Kidney (tissue), 14 donors: ENCODE measurements around the gene TAF3. TPM values are rescaled to one million over a fixed set of nuclear protein-coding genes. Genes with fewer than 3 reads are reported as not detected.

ENCODE experiments used
- DNase-seq, 5 donors: peaks; one replicate each; pipeline ENCODE4 v3.0.0-alpha.2; 2013 to 2020
- FAIRE-seq: peaks from 2 replicates; lab custom pipeline; 2012; peaks lifted over from hg19 to GRCh38; lab: Jason Lieb, UNC
- H3K27ac ChIP-seq, 2 donors: one replicate each; pipeline ENCODE4 v1.7.0; 2013; ENCODE audit warnings: low read depth in 2 of 2, low read length in 2 of 2, inconsistent platforms in 1 of 2
- H3K27me3 ChIP-seq: one replicate; pipeline ENCODE4 v1.7.1; 2013; ENCODE audit warnings: low read length, inconsistent platforms; ENCODE audit not compliant: control insufficient read depth, insufficient read depth
- H3K36me3 ChIP-seq, 3 donors: one replicate each; pipeline versions ENCODE4 v1.7.0 to v1.7.1; 2013; ENCODE audit warnings: low read length in 3 of 3, control low read depth in 1 of 3, inconsistent platforms in 1 of 3; ENCODE audit not compliant: insufficient read depth in 3 of 3, control insufficient read depth in 2 of 3
- H3K4me1 ChIP-seq, 3 donors: one replicate each; pipeline versions ENCODE4 v1.7.0 to v1.7.1; 2013; ENCODE audit warnings: low read length in 3 of 3, inconsistent platforms in 1 of 3, low read depth in 1 of 3; ENCODE audit not compliant: control insufficient read depth in 2 of 3, insufficient read depth in 2 of 3
- H3K4me3 ChIP-seq, 3 donors: one replicate each; pipeline versions ENCODE4 v1.7.0 to v1.8.1; 2013; ENCODE audit warnings: low read length in 3 of 3, control low read depth in 1 of 3, inconsistent platforms in 1 of 3
- H3K9ac ChIP-seq, 3 donors: one replicate each; pipeline versions ENCODE4 v1.7.0 to v1.7.1; 2013; ENCODE audit warnings: low read length in 3 of 3, control low read depth in 1 of 3, inconsistent platforms in 1 of 3
- H3K9me3 ChIP-seq, 3 donors: one replicate each; pipeline versions ENCODE4 v1.7.0 to v1.7.1; 2013; ENCODE audit warnings: low read length in 3 of 3, control low read depth in 1 of 3, inconsistent platforms in 1 of 3; ENCODE audit not compliant: control insufficient read depth in 2 of 3, insufficient read depth in 1 of 3
- intact Hi-C: fragments of 100-400 bp; cut with DNase I; formaldehyde crosslinking; loops from one replicate; pipeline ENCODE4 v1.11.1; 2022
- polyA plus RNA-seq: library from polyadenylated mRNA; stranded (reverse); fragments of 350-450 nt; fragmentation: Illumina TruSeq; extraction: RNeasy Lipid Tissue Mini Kit (QIAGEN cat#74804); gene quantifications from one replicate; pipeline ENCODE4 v1.2.3, GENCODE V29; 2014; ENCODE audit warnings: low read depth, low replicate concordance; ENCODE audit not compliant: insufficient read depth
- total RNA-seq: library from RNA; stranded (reverse); fragmentation: NEBNext Ultra II Directional; extraction: Animal tissue kit (Norgen Biotek cat#: 25700); gene quantifications from one replicate; pipeline ENCODE4 v1.2.1, GENCODE V29; 2021
- TF ChIP-seq, protein P1 (sequence below): IDR thresholded peaks from 3 replicates; pipeline ENCODE4 v1.5.1; 2012; ENCODE audit warnings: mild to moderate bottlenecking, moderate library complexity, borderline replicate concordance; ENCODE audit not compliant: insufficient read depth; ENCODE audit errors: extremely low read depth
- donor health status: control.
- donor health status: control.
- donor health status: control.
- donor health status: control.
- donor health status: control.
- donor health status: DM: yes; HTN: yes; CAD: no.
- donor health status: Normal renal cell carcinoma (clear cell type).

Gene TAF3
- total and polyA plus RNA-seq, 2 donors from 2014 or later = 4.0 to 8.7 TPM

DNA sequence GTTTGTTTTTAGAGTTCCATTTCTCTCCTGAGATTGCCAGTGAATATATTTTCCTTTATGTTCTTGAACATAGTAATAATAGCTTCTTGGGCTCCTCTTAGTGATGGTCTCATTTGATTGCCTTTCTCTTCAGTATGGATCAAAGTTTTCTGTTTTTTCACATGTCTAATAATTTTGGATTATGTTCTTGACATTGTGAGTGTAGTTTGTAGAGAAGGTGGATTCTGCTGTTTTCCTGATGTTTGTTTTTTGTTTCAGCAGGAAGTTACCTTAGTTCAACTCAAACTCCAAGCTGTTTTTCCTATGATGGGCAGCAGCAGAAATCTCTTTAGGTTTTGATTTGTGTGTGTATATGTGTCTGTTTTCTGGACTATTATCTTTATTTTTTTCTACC is 43.8 kb downstream of the TAF3 start:
- no peak overlapping the region for H3K4me3 ChIP-seq
- intact Hi-C loops = no loop called here
- H3K4me1 ChIP-seq = peaks cover 0 to 5% (median 0%) of the 10 kb centered on the region in 3 donors
- DNase-seq = no peak
- no peak overlapping the region for H3K27ac ChIP-seq
- no peak for FAIRE-seq
- H3K36me3 ChIP-seq = no peaks in the 10 kb centered on the region
- H3K27me3 ChIP-seq = no peaks in the 10 kb centered on the region
- H3K9me3 ChIP-seq = peaks cover 0 to 16% (median 6%) of the 10 kb centered on the region in 3 donors
- no peak overlapping the region for H3K9ac ChIP-seq
- TF ChIP-seq, protein P1, sequence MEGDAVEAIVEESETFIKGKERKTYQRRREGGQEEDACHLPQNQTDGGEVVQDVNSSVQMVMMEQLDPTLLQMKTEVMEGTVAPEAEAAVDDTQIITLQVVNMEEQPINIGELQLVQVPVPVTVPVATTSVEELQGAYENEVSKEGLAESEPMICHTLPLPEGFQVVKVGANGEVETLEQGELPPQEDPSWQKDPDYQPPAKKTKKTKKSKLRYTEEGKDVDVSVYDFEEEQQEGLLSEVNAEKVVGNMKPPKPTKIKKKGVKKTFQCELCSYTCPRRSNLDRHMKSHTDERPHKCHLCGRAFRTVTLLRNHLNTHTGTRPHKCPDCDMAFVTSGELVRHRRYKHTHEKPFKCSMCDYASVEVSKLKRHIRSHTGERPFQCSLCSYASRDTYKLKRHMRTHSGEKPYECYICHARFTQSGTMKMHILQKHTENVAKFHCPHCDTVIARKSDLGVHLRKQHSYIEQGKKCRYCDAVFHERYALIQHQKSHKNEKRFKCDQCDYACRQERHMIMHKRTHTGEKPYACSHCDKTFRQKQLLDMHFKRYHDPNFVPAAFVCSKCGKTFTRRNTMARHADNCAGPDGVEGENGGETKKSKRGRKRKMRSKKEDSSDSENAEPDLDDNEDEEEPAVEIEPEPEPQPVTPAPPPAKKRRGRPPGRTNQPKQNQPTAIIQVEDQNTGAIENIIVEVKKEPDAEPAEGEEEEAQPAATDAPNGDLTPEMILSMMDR = no peak

DNA sequence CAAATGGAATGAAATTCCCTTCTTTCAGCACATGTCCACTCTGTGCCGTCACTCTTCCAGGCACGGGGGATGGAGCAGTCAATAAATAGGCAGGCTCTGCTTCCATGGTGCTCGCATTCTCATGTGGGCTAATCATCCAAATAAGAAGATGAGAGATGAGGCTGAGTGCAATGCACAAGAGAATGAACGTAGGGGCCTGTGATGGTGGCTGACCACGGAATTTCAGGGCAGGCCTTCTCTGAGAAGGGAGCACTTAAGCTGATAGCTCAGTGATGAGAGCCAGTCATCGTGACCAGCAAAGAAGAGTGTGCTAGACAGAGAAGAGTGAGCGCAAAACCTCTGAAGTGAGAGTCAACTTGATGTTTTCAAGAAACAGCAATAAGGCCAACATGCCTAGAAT is 47.9 kb downstream of the TAF3 start:
- TF ChIP-seq, protein P1 = no peak
- DNase-seq = no peak
- no peak overlapping the region for H3K4me3 ChIP-seq
- peaks cover 0 to 16% (median 6%) of the 10 kb centered on the region in 3 donors for H3K9me3 ChIP-seq
- no peak for FAIRE-seq
- no peaks in the 10 kb centered on the region for H3K4me1 ChIP-seq
- no peaks in the 10 kb centered on the region for H3K36me3 ChIP-seq
- H3K27me3 ChIP-seq = no peaks in the 10 kb centered on the region
- no peak overlapping the region for H3K9ac ChIP-seq
- H3K27ac ChIP-seq = no peak overlapping the region
- intact Hi-C loops = no loop called here

DNA sequence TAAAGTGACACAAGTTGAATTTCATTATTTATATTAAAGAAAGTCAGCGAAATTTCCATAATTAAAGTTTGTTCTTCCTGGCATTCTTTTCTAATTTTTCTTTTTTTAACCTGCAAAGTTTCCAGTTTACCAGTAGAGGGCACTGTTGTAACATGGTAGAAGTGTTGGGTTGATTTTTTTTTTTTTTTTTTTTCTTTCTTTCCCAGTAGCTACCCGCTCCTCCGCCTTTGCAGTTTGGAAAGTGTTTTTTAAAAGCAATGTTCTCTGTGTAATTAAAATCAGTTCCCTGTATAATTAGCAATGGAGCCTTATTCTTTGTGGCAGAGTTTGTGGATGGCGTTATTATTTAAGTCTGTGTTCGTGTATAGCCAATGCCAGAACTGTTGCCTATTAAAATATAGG is 53.7 kb downstream of the TAF3 start:
- Histone ChIP-seq H3K4me1 (no peaks in the 10 kb centered on the region), H3K4me3 (peak overlapping the region; percentile 44 to 48 (median 44)), H3K27ac (no peak overlapping the region), H3K36me3 (no peaks in the 10 kb centered on the region), H3K9me3 (no peaks in the 10 kb centered on the region), H3K27me3 (no peaks in the 10 kb centered on the region), H3K9ac (peak overlapping the region in 2 of 3 donors; percentile 2 to 27)
- DNase-seq = peak in 2 of 5 donors; percentile 56 to 74
- intact Hi-C loops = no loop called here
- TF ChIP-seq, protein P1 = peak; percentile 72
- peak; percentile 99 for FAIRE-seq

DNA sequence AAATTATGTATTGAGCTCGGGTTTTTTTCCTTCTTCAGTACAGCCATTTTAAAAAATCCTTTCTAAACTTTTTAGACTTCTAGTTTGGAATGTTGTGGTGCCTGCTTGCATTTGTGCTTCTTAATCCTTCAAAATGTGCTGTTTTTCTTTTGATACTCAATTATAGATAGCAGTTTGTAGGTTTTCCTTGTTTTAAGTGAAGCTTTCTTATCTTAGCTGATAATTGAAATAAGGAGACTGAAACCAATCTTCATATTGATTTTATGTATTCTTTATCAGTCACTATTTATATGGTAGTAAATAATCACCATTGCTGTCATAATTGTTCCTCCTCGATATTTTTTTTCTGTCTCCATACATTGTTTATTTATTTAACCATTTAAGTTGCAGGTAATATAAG is 56.6 kb downstream of the TAF3 start:
- no peaks in the 10 kb centered on the region for H3K36me3 ChIP-seq
- H3K4me3 ChIP-seq = no peak overlapping the region
- no peaks in the 10 kb centered on the region for H3K4me1 ChIP-seq
- no peak overlapping the region for H3K27ac ChIP-seq
- TF ChIP-seq, protein P1 = no peak
- DNase-seq = no peak
- H3K27me3 ChIP-seq = no peaks in the 10 kb centered on the region
- intact Hi-C loops = no loop called here
- H3K9me3 ChIP-seq = no peaks in the 10 kb centered on the region
- FAIRE-seq = no peak
- H3K9ac ChIP-seq = no peak overlapping the region
